Loucy (cell line): Measurements from ENCODE around the gene CBFB.
A peak's percentile ranks its signal among the peaks of the same experiment; 100 is the strongest.

ENCODE experiments used
- CTCF ChIP-seq: fragments of 200-600 bp; sonication (generic); conservative IDR thresholded peaks from 2 replicates; pipeline ENCODE4 v1.5.1; 2014; ENCODE audit warnings: mild to moderate bottlenecking, antibody characterized with exemption, low read length
- EZH2phosphoT487 ChIP-seq: fragments of 200-600 bp; IDR thresholded peaks from 2 replicates; pipeline ENCODE4 v1.6.1; 2018; ENCODE audit warnings: antibody characterized with exemption, mild to moderate bottlenecking, moderate library complexity, borderline replicate concordance

GRCh38 chr16:67104061-67104460 is 75.1 kb downstream of the CBFB start:
- TF ChIP-seq CTCF (peak; percentile 43), EZH2phosphoT487 (no peak)
